GM19043 (cell line): ENCODE data around the gene OBSCN.
"Not testable (repeated sequence)": the region's sequence is repeated elsewhere in the genome, so short reads cannot be mapped to it uniquely, and the experiment has no call there.

ENCODE experiments used
- ATAC-seq: cut with Tn5 transposase; IDR thresholded peaks from one replicate; pipeline ENCODE4 v1.9.1; 2021; ENCODE audit warnings: low read depth; ENCODE audit not compliant: unreplicated experiment

Gene OBSCN

DNA sequence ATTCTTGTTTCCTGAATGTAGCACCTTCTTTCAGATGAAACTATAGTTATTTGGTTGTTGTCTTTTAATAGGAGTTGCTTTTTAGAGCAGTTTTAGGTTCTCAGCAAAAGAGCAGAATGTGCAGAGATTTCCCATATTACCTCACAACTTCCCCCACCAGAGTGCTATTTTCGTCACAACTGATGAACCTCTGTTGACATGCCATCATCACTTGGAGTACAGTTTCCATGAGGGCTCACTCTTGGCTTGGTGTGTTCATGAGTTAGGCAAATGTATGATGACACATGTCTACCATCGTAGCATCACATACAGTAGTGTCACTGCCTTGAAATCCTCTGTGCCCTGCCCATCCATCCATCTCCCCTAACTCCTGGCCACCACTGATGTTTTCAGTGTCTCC is 38.5 kb upstream of the OBSCN start:
- no peak for ATAC-seq

DNA sequence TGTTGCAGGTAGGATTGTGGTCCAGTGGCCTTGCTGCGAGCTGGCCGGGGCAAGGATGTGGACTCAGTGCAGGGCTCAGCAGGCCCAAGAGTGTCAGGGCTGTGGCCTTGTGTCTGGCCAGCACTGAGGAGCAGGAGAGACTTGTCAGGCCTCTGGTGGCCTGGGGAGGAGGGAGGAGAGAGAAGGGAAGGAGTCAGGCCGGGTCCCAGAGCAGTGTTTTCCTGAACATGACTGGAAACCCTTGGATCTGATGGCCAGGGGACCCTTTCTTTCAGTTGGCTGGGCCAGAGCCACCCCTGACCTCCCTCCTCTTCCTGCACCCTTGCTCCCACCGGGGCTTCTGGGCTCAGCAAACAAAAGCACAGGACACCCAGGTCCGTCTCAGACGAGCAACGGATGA is 37.2 kb upstream of the OBSCN start:
- ATAC-seq = no peak

DNA sequence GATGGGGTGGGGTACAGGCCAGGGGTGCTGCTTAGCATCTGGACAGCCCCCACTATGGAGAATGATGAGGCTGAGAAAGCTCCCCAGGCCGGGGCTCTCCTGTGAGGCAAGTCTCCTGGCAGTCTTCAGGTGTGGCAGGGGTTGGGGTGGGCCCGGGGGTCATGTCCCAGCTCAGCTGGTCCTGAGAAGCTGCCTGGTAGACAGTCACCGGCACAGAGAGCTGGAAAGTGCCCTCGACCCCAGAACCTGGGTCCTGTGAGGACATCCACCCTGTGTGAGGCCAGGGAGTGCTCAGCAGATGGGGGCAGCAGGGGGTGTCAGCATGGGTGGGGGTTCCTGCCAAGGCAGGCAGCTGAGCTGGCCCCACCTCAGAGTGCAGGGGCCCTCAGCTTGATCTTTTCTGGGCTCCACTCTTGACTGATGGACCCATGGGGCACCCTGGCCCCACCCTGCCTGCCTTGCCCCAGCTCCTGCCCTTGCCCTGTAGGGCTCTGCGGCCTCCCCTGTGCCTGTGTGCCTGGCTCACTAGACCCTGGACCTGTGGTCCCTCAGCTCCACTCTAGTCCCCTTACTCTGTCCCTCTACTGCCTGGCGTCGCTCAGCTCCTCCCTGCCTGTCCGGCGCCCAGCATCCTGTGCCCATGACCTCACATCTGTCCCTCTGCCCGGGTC is 36.5 kb upstream of the OBSCN start:
- no peak for ATAC-seq

DNA sequence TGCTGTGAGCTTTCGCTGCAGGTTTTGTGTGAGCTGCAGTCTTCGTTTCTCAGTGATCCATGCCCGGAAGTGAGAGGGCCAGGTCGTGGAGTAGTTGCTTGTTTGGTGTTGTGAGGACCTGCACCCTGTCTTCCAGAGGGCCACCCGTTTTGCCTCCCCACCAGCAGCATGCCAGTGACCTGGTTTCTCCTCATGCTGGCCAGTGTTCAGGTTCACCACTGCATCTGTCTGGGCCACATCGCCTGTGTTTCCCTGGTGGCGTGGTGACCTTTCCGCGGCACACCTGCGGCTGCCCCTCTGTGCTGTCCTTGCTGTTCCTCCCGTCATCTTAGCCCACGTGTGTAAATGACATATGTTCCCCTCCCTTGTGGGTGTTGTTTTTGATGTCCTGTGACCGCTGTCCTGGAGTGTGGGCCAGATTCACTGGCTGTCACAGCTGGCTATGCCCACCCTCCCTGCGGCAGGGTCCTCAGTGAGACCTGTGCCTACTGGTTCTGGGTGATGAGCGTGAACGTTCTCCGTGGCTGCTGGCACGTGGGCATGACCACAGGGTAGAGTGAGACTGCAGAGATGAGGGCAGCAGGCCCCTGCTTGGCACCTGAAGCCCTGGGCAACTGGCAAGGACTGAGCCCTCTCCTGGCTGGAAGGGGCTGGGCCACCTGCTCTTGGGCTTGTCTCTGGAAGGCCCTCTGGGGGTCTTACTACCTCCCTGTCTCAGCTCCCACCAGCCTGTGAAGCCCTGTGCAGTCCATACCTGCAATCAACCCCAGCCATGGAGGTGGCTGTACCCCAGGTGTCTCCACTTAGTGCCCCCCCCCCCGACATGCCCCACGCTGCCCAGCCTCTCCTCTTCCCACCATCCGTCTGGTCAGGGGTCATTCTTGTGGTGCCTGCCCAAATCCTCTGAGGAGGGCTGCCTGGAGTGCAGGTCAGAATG is 35.0 kb upstream of the OBSCN start:
- no peak for ATAC-seq

DNA sequence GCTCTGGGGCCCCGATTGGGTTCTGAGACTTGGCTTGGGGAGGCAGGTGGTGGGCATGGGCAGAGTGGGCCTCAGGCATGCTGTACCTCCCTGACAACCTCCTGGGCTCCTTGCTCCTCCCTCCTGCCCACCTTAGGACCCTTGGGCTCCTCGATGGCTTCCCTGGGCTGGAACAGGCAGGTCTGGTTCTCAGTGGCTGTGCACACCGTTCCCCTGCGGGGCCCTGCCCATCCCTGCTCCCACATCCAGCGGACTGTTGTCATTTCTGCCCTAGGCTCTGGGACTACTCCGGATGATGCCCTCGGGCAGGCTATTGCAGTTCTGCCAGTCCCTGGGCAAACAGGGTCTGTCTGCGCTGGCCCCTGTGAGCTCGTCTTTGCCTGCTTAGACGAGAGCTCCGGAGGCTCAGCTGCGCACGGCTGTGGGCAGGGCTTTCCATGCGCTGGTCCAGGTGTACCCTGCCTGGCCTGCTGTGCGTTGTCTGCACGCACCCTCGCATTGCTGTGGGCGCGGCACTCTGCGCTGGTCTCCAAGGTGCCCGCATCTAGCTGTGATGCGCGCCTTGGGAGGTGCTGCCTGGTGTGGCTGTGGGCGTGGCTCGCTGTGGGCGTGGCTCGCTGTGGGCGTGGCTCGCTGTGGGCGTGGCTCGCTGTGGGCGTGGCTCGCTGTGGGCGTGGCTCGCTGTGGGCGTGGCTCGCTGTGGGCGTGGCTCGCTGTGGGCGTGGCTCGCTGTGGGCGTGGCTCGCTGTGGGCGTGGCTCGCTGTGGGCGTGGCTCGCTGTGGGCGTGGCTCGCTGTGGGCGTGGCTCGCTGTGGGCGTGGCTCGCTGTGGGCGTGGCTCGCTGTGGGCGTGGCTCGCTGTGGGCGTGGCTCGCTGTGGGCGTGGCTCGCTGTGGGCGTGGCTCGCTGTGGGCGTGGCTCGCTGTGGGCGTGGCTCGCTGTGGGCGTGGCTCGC is 34.0 kb upstream of the OBSCN start:
- ATAC-seq = not testable (repeated sequence)

DNA sequence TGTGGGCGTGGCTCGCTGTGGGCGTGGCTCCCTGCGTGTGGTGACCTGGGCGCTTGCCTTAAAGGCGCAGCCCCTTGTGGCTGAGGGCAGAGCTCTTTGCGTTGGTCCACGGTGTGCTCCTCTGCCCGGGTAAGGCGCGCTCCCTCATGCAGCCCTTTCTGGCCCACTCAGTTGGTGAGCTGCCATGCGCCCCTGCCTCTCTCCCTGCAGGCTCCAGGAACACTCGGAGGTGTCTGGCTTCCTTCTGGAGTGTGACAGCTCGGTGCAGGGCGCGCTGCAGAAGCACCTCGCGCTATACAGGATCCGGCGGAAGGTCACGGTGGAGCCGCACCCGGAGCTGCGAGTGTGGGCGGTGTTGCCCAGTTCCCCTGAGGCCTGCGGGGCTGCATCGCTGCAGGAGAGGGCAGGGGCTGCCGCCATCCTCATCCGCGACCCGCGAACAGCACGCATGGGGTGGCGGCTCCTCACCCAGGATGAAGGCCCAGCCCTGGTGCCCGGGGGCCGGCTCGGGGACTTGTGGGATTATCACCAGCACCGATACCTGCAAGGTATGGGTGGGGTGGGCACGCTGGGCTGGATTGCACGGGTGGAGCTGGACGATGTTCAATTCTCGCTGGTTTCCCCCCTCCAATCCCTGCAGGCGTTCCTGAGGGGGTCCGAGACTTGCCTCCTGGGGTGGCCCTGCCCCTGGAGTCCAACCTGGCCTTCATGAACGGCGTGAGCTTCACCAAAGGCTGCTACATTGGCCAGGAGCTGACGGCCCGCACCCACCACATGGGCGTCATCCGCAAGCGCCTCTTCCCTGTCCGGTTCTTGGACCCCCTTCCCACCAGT is 33.1 kb upstream of the OBSCN start:
- ATAC-seq = no peak

DNA sequence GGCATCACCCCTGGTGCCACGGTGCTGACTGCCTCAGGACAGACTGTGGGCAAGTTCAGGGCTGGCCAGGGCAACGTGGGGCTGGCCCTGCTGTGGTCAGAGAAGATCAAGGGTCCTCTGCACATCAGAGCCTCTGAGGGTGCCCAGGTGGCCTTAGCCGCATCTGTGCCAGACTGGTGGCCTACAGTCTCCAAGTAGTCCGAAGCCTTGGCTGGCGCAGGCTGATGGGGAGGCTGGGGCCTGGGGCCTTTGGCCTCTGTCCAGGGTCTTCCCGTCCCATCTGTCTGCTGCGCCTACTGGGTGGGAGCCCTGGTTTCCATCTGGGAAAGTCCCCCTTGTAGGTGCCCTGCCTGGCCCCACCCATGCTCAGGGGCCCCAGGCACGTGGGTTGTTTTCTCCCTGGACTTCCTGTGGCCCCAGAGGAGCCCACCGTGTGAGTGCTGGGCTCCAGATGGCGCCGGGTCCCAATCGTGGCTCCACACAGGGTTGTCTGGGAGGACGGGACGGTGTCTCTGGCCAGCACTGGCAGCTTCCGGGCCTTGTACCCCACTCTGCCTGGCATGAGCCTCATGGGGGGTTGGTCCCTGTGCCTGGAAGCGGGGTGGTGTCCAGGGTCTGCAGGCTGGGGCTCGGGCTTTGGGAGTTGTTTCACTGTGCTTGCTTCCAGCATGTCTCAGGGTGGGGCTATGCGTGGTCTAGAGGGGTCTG is 32.4 kb upstream of the OBSCN start:
- ATAC-seq = no peak

DNA sequence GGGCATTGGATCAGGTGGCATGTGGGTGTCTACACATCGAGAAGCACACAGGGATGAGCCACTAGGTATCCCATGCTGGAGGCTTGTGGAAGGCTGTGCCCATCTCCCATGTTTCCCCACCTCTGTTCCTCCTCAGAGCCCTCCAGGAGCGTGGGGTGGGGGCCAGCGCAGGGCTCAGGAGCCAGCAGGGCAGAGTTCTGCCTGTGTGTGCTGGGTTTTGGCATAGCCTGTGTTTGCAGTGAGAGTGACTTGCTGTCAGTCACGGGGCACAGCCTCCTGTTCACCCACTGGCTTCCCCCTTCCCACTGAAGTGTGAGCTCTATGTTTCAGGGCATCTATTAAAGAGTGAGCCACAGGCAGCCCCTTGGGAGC is 31.8 kb upstream of the OBSCN start:
- no peak for ATAC-seq

DNA sequence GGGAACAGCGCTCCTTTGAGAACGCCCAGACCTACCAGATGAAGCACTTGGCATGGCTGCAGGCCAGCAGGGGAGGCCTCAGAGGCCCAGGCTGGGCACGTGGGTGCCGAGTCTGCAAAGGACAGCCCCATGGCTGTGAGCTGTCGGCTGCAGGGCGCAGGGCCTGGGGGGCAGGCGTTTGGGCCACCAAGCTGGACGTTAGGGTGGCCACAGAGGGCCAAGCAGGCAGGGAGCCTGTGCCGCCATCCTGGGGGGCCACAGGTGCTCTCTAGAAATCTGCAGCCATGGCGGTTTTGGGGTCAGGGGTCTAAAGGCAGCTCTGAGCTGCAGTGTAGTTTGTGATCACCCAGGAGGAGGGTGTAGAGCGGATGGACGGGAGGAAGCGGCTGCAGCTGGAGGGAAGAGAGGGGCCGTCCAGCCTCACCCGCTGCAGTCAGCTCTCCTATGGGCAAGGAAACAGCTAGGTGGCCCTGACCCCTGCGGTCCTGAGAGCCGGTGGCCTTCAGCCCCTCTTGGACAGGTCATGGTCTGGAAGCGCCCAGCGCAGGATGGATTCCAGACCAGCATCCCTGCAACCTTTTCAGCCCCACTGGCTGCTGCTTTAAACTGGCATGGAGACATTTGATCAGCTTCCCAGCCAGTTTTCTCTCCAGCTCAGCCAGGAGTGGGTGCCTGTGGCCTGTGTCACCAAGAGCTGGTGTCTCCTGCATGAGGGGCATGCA is 31.2 kb upstream of the OBSCN start:
- no peak for ATAC-seq

DNA sequence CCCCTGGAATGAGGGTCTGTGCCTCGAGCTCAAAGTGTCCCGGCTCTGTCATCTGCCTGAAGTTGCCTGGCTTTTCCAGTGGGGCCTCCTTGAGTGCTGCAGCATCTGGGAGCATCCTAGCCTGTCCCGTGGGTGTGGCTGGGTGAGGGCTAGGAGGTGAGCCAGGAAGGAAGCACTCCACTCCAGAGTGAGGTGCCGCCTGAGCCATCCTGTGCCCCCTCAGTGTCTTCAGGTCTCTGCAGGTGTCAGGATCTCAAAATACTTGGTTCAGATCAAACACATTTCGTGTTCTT is 30.7 kb upstream of the OBSCN start:
- ATAC-seq = no peak

DNA sequence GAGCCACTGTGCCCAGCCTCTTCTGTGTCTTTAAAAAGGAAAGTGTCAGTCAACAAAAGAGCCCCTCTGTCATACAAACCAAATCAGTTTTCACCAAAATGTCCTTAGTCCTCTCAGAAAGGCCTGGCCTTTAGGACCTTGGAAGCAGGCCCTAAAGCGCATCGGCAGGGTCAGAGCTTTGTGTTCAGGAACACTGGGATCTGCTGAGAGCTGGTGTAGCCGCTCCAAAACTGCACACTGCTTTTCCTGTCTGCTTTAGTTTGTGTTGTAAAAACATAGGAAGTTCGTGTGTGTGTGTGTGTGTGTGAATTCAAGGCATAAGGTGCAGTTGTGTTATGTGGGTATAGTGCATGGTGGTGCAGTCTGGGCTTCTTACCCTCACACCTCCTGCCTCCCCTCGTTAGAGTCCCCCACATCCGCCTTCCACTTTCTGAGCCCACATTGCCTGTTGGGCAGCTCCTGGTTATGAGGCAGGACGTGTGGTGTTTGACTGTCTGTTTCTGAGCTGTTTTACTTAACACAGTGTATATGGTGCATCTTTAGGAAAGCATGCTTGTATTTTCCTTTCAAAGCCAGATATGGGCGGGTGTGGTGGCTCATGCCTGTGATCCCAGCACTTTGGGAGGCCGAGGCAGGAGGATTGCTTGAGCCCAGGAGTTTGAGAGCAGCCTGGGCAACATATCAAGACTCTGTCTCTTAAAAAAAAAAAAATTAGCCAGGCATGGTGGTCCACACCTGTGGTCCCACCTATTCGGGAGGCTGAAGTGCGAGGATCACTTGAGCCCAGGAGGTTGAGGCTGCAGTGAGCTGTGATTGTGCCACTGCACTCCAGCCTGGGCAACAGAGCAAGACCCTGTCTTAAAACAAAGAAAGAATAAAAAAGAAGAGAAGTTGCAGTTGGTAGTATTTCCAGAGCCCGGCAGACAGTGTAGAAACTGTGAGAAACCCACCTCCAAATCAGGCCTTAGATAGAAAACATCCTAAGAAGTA is 29.8 kb upstream of the OBSCN start:
- no peak for ATAC-seq

DNA sequence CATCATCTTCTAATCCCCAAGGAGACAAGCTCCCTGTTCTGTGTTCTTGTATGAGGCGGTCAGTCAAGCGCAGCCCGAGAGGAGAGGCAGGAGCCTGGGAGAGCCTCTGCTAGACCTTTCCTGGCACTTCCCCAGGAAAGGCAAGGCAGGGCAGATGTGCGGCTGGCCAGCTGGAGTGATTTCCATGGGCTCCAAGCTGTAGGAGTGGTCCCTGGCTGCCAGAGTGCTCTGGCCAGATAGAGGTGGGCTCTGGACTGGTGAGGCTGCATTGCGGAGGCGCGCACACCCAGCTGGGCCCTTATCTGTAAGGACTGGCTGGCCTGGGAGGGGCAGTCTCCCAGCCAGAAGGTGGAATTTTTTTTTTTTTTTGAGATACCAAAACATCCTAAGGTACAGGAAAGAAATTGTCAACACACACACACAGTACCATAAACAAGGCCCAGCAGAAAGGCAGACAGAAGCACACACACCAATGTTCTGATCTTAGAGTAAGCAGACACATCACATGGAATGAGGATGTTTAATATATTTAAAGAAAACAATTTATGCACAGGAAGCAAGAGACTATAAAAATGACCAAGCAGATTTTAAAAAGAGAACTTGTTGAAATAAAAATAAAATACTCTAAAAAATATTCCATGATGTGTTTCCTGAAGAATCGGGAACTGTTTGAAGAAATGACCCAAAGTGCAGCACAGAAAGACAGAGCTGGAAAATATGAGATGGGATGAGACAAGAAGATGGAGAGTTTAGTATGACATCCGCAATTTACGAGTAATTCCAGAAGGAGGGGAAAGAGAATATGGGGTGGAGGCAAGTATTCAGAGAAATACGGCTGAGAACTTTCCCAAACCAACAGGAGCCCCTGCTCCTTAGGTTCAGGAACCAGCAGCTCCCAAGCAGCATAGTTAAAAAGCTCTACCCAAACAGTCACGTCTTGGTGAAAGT is 28.8 kb upstream of the OBSCN start:
- no peak for ATAC-seq

DNA sequence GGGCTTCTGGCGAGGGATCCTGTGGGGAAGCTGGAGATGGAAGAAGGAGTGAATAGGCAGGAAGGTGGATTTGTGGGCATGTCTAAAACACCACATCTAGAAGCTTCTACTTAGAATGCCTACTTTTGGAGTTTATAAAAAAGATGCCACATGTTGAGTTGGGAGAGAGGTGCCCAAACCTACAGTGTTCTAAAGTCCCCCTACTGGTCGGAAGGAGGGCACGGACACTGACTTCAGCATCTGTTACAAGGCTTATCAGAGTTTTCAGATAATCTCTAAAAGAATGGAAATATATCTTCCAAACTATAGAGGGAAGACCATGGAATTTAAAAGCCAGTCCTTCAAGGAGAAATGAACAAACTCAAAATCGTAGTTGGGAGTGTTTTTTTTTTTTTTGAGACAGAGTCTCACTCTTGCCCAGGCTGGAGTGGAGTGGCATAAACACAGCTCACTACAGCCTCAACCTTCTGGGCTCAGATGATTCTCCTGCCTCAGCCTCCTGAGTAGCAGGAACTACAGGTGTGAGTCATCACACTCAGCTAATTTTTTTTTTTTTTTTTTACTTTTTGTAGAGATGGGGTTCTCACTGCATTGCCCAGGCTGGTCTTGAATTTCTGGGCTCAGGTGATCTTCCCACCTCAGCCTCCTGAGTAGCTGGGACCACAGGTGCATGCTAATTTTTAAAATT is 27.4 kb upstream of the OBSCN start:
- no peak for ATAC-seq

DNA sequence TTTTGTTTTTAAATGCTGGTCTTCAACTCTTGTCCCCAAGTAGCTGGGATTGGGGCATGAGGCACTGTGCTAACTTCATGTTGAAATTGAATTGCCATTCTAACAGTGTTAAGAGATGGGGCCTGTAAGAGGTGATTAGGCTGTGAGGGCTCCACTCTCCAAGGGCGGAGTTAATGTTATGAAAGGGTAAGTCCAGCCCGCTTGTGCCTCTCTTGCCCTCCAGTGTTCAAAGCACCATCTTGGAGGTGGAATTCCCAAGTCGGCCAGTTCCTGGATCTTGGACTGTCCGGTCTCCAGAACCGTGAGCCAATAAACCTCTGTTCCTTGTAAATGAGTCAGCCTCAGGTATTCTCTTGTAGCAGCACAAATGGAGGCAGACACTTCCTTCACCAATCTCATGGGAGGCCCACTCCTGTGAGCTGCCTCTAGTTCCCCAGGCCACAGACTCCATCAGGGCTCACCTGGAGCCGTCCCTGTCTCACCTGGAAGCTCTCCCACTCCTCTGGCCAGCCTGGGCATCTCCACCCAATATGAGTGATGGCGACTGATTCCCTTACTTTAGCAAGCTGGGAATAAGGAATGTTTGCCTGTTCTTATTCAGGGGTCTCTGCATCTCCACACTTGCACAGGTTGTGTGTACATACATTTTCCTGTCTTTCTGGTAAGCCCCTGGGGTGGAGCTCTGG is 26.7 kb upstream of the OBSCN start:
- no peak for ATAC-seq

DNA sequence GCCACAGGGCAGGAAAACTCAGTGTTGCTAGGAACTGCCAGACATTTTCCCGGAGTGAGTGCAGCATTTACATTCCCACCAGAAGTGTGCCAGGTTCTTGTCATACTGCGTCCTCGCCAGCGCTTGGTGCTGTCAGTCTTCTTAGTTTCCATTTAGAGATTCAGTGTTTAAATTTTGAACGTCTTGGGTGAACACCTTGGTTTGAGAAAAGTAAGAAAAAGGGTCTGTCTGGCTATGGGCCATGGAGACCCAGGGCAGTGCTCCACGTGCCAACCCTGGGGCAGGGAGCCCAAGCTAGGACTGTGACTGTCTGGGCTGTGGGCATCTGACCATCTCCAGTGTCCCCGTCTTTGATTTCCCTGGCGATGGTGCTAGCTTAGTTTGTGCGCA is 26.2 kb upstream of the OBSCN start:
- ATAC-seq = no peak
